GM21529 (cell line): ENCODE measurements around the gene KLF13.

Source experiments
- ATAC-seq: cut with Tn5 transposase; IDR thresholded peaks from one replicate; pipeline ENCODE4 v1.9.1; 2021; ENCODE audit not compliant: unreplicated experiment

The KLF13 gene

GRCh38 chr15:31377030-31377429 lies 50.4 kb downstream of the KLF13 start:
- no peak for ATAC-seq

DNA sequence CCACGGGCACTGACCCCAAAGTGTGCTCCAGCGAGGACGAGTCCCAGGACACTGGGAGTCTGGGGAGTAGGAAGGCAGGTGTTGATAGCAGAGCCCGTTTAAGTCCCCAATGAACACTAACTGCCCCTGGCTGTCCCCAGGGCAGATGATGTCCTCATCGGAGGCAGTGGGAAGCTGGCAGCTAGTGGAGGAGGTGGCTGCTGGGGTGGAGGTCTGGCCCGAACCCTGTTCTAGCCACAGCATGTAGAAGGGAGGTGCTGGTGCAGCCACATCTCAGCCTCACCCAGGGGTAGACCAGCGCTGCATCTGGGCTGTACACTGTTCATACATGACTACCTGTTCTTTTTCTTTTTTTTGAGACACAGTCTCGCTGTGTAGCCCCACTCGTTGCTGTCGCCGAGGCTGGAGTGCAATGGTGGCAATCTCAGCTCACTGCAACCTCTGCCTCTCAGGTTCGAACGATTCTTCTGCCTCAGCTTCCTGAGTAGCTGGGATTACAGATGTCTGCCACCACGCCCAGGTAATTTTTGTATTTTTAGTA lies 51.8 kb downstream of the KLF13 start:
- ATAC-seq, result no peak

DNA sequence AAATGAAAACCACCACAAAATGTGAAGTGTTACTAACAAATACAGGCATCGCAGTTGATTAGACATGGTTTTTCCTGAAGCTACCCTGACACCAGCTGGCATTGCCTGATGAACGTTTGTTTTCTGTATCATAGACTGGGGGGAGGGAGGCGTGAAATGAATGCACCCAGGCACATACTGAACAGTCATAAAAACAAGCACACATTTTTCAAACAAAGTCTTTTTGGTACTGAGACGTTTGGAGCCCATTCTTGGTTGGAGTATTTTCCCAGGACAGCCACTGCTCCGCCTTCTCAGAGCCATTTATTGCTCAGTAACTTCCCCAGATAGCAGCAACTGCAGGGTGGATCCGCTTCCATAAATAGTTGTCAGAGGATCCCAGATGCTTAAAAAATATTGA lies 52.4 kb downstream of the KLF13 start:
- no peak for ATAC-seq

DNA sequence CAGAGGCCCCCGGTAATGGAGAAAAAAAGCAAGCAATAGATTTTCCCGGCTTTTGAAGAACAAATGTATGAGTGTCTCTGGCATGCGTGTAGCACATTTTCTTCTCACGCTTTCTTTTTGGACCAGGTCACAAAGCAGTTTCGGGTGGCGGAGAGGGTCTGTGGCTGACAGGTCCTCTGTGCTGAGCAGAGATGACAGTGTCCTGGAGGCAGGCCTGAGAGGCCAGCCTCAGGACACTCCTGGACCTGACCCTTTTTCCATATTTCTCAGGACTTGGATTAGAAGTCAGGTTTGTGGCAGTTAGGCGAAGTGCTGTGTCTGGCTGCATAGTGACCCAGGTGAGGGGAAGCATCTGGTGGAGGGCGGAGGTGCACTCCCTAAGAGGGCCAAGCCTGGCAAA lies 52.9 kb downstream of the KLF13 start:
- ATAC-seq, result no peak

DNA sequence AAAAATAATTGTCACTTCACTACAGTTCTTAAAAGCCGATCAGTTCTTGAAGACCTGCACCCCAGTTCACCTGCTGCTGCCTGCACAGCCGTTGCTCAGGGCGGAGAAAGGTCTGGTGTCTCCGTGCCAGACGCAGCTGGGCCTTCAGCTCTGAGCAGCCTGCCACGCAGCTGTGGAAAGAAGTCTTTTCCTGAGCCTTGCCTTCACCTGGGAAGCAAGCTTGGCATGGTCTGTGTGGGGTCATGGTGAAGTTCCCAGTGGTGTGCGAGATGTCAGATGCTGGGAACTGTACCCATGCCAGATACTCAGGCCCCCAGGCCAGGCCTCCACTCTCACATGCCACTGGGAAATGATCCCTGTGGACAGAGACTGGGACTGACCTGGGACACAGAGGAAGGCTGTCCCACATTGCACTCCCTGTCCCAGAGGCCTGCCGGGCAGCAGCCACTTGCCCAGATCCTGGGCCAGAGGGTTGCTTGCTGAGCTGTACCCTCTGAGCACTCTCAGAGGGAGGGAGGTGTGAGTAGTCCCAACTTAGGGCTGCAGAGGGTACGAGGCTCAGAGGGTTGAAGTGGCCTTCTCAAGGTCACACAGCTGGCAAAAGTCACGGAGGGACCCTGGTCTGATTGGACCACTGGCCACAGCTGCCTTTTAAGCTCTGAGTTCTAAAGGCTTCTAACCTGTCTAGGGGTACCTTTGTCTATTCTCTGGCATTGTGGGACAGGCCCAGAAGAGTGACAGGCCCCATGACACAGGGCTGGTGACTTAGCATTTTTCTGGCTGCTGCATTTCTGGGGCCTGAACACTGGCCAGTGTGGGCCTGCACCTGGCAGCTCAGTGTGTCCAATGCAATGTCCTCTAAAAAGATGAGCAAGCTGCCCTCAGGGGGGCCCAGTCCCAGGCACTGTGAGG lies 55.4 kb downstream of the KLF13 start:
- no peak for ATAC-seq

DNA sequence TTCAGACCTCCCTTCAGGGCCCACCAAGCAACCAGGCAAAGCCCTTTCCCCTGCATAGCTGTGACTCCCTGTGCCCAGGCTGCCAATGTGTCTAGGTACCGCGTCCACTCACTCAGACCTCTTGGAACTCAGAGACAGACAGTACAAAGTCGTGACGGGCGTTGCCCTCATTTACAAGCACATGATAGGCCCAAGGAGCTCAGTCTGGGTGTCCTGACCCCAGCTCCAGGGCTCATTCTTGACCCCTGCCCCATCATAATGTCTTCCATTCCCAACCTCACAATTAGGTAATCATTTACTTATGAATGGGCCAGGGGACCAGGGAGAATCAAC lies 56.0 kb downstream of the KLF13 start:
- no peak for ATAC-seq

- ATAC-seq, result no peak
These were observed 56.5 kb downstream of the KLF13 start for GRCh38 chr15:31383139-31383538.

- ATAC-seq, result no peak
These were observed 57.9 kb downstream of the KLF13 start for GRCh38 chr15:31384568-31384967.

DNA sequence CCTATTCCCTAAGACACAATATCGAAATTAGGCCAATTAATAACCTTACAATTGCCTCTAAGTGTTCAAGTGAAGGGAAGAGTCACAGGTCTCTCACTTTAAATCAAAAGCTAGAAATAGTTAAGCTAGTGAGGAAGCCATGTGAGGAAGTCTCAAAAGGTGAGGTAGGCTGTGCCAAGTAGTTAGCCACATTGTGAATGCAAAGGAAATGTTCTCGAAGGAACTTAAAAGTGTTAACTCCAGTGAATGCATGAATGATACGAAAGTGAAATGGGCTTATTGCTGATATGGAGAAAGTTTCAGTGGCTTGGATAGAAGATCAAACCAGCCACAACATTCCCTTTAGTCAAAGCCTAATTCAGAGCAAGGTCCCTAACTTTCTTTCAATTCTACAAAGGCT lies 59.1 kb downstream of the KLF13 start:
- ATAC-seq, result no peak

DNA sequence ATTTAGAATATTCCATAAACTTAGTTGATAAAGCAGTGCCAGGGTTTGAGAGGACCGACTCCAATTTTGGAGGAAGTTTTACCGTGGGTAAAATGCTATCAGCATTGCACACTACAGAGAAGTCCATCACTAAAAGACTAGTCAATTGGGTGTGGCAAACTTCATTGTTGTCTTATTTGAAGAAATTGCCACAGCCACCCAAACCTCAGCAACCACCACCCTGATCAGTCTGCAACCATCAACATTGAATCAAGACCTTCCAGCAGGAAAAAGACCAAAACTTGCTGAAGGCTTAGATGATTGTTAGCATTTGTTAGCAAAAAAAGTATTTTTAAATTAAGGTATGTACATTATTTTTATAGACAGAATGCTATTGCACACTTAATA lies 60.5 kb downstream of the KLF13 start:
- ATAC-seq, result no peak

- ATAC-seq, result no peak
These were observed 61.0 kb downstream of the KLF13 start for GRCh38 chr15:31387479-31388118.

DNA sequence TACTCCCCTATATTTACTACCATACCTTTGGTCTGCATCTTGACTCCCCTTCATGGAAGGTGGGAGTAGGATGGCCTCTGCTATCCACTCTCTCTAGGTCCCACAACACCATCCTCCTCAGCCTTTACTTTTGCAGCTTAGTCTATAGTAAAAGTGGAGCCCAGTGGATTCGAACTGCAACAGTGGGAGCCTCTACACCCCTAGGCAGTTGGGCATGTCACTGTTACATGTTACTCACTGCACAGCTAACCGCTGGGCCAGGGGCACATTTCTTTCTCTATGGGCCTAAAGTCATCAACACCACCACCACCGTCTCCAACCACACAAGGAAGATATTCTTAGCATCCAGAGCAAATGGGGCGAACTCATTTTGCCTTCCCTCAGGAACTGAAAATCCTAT lies 62.9 kb downstream of the KLF13 start:
- no peak for ATAC-seq

- no peak for ATAC-seq
These were observed 63.4 kb downstream of the KLF13 start for GRCh38 chr15:31390029-31390428.

DNA sequence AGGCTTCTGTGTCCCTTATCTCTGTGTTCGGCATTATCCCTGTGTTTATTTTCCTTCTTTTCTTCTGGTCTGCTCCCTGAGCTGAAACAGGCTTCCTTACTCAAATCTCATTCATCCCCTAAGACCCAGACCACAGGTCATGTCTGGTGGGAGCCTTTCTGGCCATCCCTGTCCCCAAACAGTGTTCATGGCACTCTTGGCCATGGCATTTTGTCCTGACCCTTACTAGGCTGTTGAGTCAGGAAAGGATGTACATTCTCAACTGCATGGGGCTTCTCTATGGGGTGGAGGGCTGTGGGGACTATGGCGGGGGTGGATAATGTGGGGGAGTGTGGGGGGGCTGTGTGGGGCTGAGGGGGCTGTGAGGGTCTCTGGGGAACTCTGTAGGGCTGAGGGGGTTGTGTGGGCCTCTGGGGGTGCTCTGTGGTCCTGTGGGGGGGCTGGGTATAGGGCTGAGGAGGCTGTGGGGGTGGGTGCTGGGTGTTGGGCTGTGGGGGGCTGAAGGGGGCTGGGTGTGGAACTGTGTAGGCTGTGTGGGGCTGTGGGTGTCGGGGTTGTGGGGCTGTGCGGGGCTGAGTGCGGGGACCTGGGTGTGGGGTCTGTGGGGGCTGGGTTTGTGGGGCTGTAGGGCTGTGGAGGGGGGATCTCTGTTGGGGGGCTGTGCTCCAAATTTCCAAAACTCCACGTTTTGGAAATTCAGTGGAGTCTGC lies 64.3 kb downstream of the KLF13 start:
- no peak for ATAC-seq

GRCh38 chr15:31391687-31392671 lies 65.3 kb downstream of the KLF13 start:
- peak; percentile 88 for ATAC-seq

- ATAC-seq, result peak; percentile 41
These were observed 66.2 kb downstream of the KLF13 start for GRCh38 chr15:31392761-31393401.

- no peak for ATAC-seq
These were observed 66.9 kb downstream of the KLF13 start for GRCh38 chr15:31393444-31394091.

DNA sequence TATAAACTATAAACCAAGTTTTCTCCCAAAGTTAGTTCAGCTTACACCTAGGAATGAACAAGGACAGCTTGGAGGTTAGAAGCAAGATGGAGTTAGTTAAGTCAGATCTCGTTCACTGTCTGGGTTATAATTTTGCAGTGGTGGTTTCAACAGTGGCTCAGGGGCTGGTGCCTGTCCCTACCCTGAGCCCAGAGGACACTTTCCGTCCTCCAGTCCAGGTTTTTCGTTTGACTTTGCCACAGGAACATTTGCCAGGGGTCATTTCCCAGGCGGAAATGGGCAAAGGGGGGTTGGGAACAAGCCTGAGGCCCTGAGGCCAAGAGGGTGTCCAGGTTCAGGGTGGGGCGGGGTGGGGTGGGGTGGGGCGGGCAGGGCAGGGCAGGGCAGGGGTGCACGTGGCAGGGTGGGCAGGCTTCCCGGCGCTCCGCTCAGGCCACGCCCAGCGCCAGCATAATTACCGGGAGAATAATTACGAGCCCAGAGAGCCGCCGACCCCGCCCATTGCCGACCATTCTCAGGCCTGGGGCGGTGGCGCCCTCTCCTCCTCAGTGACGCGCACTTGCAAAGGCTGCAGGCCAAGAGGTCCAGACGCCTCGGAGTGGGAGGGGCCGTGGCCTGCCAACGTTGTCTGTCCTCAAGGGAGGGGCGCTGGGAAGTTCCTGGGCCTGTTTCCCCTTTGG lies 70.4 kb downstream of the KLF13 start:
- ATAC-seq, result no peak
